Measurements from ENCODE around the gene PLK1.
A peak's percentile ranks its signal among the peaks of the same experiment; 100 is the strongest.

The PLK1 gene

GRCh38 chr16:23683487-23683886 lies 4.8 kb downstream of the PLK1 start:
- peaks cover 11% of the 10 kb centered on the region for H3K4me1 ChIP-seq (ENCODE audit: insufficient read depth, insufficient read length)
- no peak for TF ChIP-seq SUZ12 (IDR thresholded peaks at IDR 0.05; ENCODE audit: extremely low read depth, insufficient read depth, insufficient read length)
- TF ChIP-seq ZNF274 (IDR thresholded peaks at IDR 0.05; ENCODE audit: low read depth, low read length), result no peak
- TF ChIP-seq YY1 (IDR thresholded peaks at IDR 0.05; ENCODE audit: insufficient read depth, insufficient read length), result no peak
- DNase-seq (ENCODE audit: low read depth, low spot score), result no peak
- H3K27me3 ChIP-seq (ENCODE audit: insufficient read depth, insufficient read length), result no peaks in the 10 kb centered on the region
- peaks cover 85% of the 10 kb centered on the region for H3K36me3 ChIP-seq (ENCODE audit: insufficient read depth, insufficient read length, low read length)
- H3K4me3 ChIP-seq (ENCODE audit: insufficient read length, low read depth), result no peak overlapping the region
- H3K9ac ChIP-seq (ENCODE audit: insufficient read length, low read depth), result peak overlapping the region; percentile 42
- H3K9me3 ChIP-seq (ENCODE audit: insufficient read depth, low read length), result no peaks in the 10 kb centered on the region

GRCh38 chr16:23687034-23687808 lies 8.5 kb downstream of the PLK1 start:
- H3K4me1 ChIP-seq (ENCODE audit: insufficient read depth, insufficient read length), result peaks cover 7% of the 10 kb centered on the region
- no peak for DNase-seq (ENCODE audit: low read depth, low spot score)
- H3K9me3 ChIP-seq (ENCODE audit: insufficient read depth, low read length), result no peaks in the 10 kb centered on the region
- H3K4me3 ChIP-seq (ENCODE audit: insufficient read length, low read depth), result no peak overlapping the region
- TF ChIP-seq YY1 (IDR thresholded peaks at IDR 0.05; ENCODE audit: insufficient read depth, insufficient read length), result no peak
- no peak for TF ChIP-seq SUZ12 (IDR thresholded peaks at IDR 0.05; ENCODE audit: extremely low read depth, insufficient read depth, insufficient read length)
- no peak for TF ChIP-seq ZNF274 (IDR thresholded peaks at IDR 0.05; ENCODE audit: low read depth, low read length)
- H3K27me3 ChIP-seq (ENCODE audit: insufficient read depth, insufficient read length), result no peaks in the 10 kb centered on the region
- no peak overlapping the region for H3K9ac ChIP-seq (ENCODE audit: insufficient read length, low read depth)
- peaks cover 94% of the 10 kb centered on the region for H3K36me3 ChIP-seq (ENCODE audit: insufficient read depth, insufficient read length, low read length)

GRCh38 chr16:23689442-23690187 lies 10.9 kb downstream of the PLK1 start:
- H3K9me3 ChIP-seq (ENCODE audit: insufficient read depth, low read length), result no peaks in the 10 kb centered on the region
- no peak overlapping the region for H3K9ac ChIP-seq (ENCODE audit: insufficient read length, low read depth)
- no peaks in the 10 kb centered on the region for H3K27me3 ChIP-seq (ENCODE audit: insufficient read depth, insufficient read length)
- DNase-seq (ENCODE audit: low read depth, low spot score), result no peak
- TF ChIP-seq SUZ12 (IDR thresholded peaks at IDR 0.05; ENCODE audit: extremely low read depth, insufficient read depth, insufficient read length) (no peak), ZNF274 (IDR thresholded peaks at IDR 0.05; ENCODE audit: low read depth, low read length) (no peak), YY1 (IDR thresholded peaks at IDR 0.05; ENCODE audit: insufficient read depth, insufficient read length) (no peak)
- H3K36me3 ChIP-seq (ENCODE audit: insufficient read depth, insufficient read length, low read length), result peaks cover 90% of the 10 kb centered on the region
- H3K4me1 ChIP-seq (ENCODE audit: insufficient read depth, insufficient read length), result peaks cover 10% of the 10 kb centered on the region
- H3K4me3 ChIP-seq (ENCODE audit: insufficient read length, low read depth), result no peak overlapping the region

GRCh38 chr16:23690771-23691482 lies 12.2 kb downstream of the PLK1 start:
- H3K36me3 ChIP-seq (ENCODE audit: insufficient read depth, insufficient read length, low read length), result peaks cover 79% of the 10 kb centered on the region
- TF ChIP-seq SUZ12 (IDR thresholded peaks at IDR 0.05; ENCODE audit: extremely low read depth, insufficient read depth, insufficient read length) (no peak), ZNF274 (IDR thresholded peaks at IDR 0.05; ENCODE audit: low read depth, low read length) (no peak)

GRCh38 chr16:23691483-23692189 lies 12.9 kb downstream of the PLK1 start:
- Histone ChIP-seq H3K9ac (ENCODE audit: insufficient read length, low read depth) (no peak overlapping the region), H3K36me3 (ENCODE audit: insufficient read depth, insufficient read length, low read length) (peaks cover 72% of the 10 kb centered on the region), H3K4me1 (ENCODE audit: insufficient read depth, insufficient read length) (peaks cover 11% of the 10 kb centered on the region), H3K9me3 (ENCODE audit: insufficient read depth, low read length) (no peaks in the 10 kb centered on the region), H3K4me3 (ENCODE audit: insufficient read length, low read depth) (no peak overlapping the region), H3K27me3 (ENCODE audit: insufficient read depth, insufficient read length) (no peaks in the 10 kb centered on the region)
- no peak for DNase-seq (ENCODE audit: low read depth, low spot score)
- no peak for TF ChIP-seq YY1 (IDR thresholded peaks at IDR 0.05; ENCODE audit: insufficient read depth, insufficient read length)

More at GRCh38 chr16:23690771-23691482, 12.2 kb downstream of the PLK1 start:
- no peak for DNase-seq (ENCODE audit: low read depth, low spot score)
- H3K4me1 ChIP-seq (ENCODE audit: insufficient read depth, insufficient read length), result peaks cover 11% of the 10 kb centered on the region
- H3K27me3 ChIP-seq (ENCODE audit: insufficient read depth, insufficient read length), result no peaks in the 10 kb centered on the region
- no peak overlapping the region for H3K4me3 ChIP-seq (ENCODE audit: insufficient read length, low read depth)
- H3K9me3 ChIP-seq (ENCODE audit: insufficient read depth, low read length), result no peaks in the 10 kb centered on the region
- H3K9ac ChIP-seq (ENCODE audit: insufficient read length, low read depth), result no peak overlapping the region

- Histone ChIP-seq H3K27me3 (ENCODE audit: insufficient read depth, insufficient read length) (no peaks in the 10 kb centered on the region), H3K4me3 (ENCODE audit: insufficient read length, low read depth) (no peak overlapping the region), H3K36me3 (ENCODE audit: insufficient read depth, insufficient read length, low read length) (peaks cover 65% of the 10 kb centered on the region), H3K4me1 (ENCODE audit: insufficient read depth, insufficient read length) (peaks cover 11% of the 10 kb centered on the region), H3K9ac (ENCODE audit: insufficient read length, low read depth) (no peak overlapping the region), H3K9me3 (ENCODE audit: insufficient read depth, low read length) (no peaks in the 10 kb centered on the region)
- no peak for DNase-seq (ENCODE audit: low read depth, low spot score)
- TF ChIP-seq SUZ12 (IDR thresholded peaks at IDR 0.05; ENCODE audit: extremely low read depth, insufficient read depth, insufficient read length) (no peak), ZNF274 (IDR thresholded peaks at IDR 0.05; ENCODE audit: low read depth, low read length) (no peak), YY1 (IDR thresholded peaks at IDR 0.05; ENCODE audit: insufficient read depth, insufficient read length) (no peak)
These were observed 13.6 kb downstream of the PLK1 start for GRCh38 chr16:23692190-23692837.

Measured in NT2/D1 (cell line).